GM23338 (cell line): ENCODE data around the gene SUPT3H. TPM values are rescaled to one million over a fixed set of nuclear protein-coding genes. Genes with fewer than 3 reads are reported as not detected.

Source experiments
- ATAC-seq: fragments of 200-7000 bp; cut with Tn5 transposase; 3 replicates; pipeline ENCODE4 v1.9.1; 2020
- DNase-seq: peaks from one replicate; pipeline ENCODE4 v3.0.0-alpha.2; 2015; ENCODE audit warnings: low spot score
- H2AFZ ChIP-seq: fragments of 200-600 bp; sonication (generic); 2 replicates; pipeline ENCODE4 v1.8.0; 2016; ENCODE audit warnings: antibody characterized with exemption, mild to moderate bottlenecking, moderate library complexity
- H3F3A ChIP-seq: fragments of 200-600 bp; sonication (generic); replicated peaks from 2 replicates; pipeline ENCODE4 v1.8.0; 2017; ENCODE audit warnings: antibody characterized with exemption, mixed run types, low read depth
- H3K27ac ChIP-seq: fragments of 200-600 bp; sonication (generic); 2 replicates; pipeline ENCODE4 v1.6.1; 2016; ENCODE audit warnings: low read depth
- H3K27me3 ChIP-seq: fragments of 200-600 bp; sonication (generic); 2 replicates; pipeline ENCODE4 v1.8.0; 2016; ENCODE audit warnings: mild to moderate bottlenecking, mixed run types, moderate library complexity; ENCODE audit not compliant: insufficient read depth
- H3K36me3 ChIP-seq: fragments of 200-600 bp; sonication (generic); 2 replicates; pipeline ENCODE4 v1.8.0; 2016; ENCODE audit warnings: mild to moderate bottlenecking; ENCODE audit not compliant: insufficient read depth
- H3K4me1 ChIP-seq: fragments of 200-600 bp; sonication (generic); 2 replicates; pipeline ENCODE4 v1.8.0; 2016; ENCODE audit warnings: mild to moderate bottlenecking, moderate library complexity; ENCODE audit not compliant: insufficient read depth
- H3K4me2 ChIP-seq: fragments of 200-600 bp; sonication (generic); 2 replicates; pipeline ENCODE4 v1.7.1; 2017; ENCODE audit warnings: mixed run types
- H3K4me3 ChIP-seq: fragments of 200-600 bp; sonication (generic); 2 replicates; pipeline ENCODE4 v1.6.1; 2016; ENCODE audit warnings: mixed run types
- H3K79me2 ChIP-seq: fragments of 200-600 bp; sonication (generic); replicated peaks from 2 replicates; pipeline ENCODE4 v1.8.0; 2017; ENCODE audit warnings: mild to moderate bottlenecking; ENCODE audit not compliant: insufficient read depth
- H3K9me2 ChIP-seq: fragments of 200-600 bp; sonication (generic); 2 replicates; pipeline ENCODE4 v1.8.0; 2017; ENCODE audit not compliant: insufficient read depth
- H4K20me1 ChIP-seq: fragments of 200-600 bp; sonication (generic); replicated peaks from 2 replicates; pipeline ENCODE4 v1.8.0; 2017; ENCODE audit warnings: mild to moderate bottlenecking; ENCODE audit not compliant: insufficient read depth
- H3K27ac Mint-ChIP-seq: 2 replicates; pipeline ENCODE4 v1.8.0; 2020; ENCODE audit warnings: inconsistent platforms, mild to moderate bottlenecking, moderate library complexity, mixed read lengths
- H3K27me3 Mint-ChIP-seq: 3 replicates; pipeline ENCODE4 v1.8.0; 2022; ENCODE audit warnings: low read depth, mild to moderate bottlenecking, moderate library complexity, mixed read lengths, inconsistent platforms; ENCODE audit not compliant: insufficient read depth, poor library complexity
- H3K36me3 Mint-ChIP-seq: 3 replicates; pipeline ENCODE4 v1.8.0; 2021; ENCODE audit warnings: low read depth, mild to moderate bottlenecking, inconsistent platforms, moderate library complexity, mixed read lengths
- H3K4me1 Mint-ChIP-seq: 3 replicates; pipeline ENCODE4 v1.8.0; 2020; ENCODE audit warnings: mild to moderate bottlenecking, inconsistent platforms, mixed read lengths
- H3K4me3 Mint-ChIP-seq: 3 replicates; pipeline ENCODE4 v1.8.0; 2021; ENCODE audit warnings: moderate library complexity, mild to moderate bottlenecking, inconsistent platforms, mixed read lengths
- H3K9me3 Mint-ChIP-seq: 3 replicates; pipeline ENCODE4 v1.8.0; 2020; ENCODE audit warnings: moderate library complexity, mild to moderate bottlenecking, inconsistent platforms, mixed read lengths
- CREB1 ChIP-seq: fragments of 250-450 bp; sonication (Bioruptor Pico); IDR thresholded peaks from 2 replicates; pipeline ENCODE4 v1.5.0; 2020; ENCODE audit warnings: low read depth, mild to moderate bottlenecking, moderate library complexity
- EZH2 ChIP-seq: fragments of 200-600 bp; sonication (generic); IDR thresholded peaks from one replicate; pipeline ENCODE4 v1.8.0; 2017; ENCODE audit warnings: antibody characterized with exemption, mild to moderate bottlenecking, low read depth; ENCODE audit not compliant: unreplicated experiment
- EZH2phosphoT487 ChIP-seq: fragments of 200-600 bp; sonication (generic); IDR thresholded peaks from one replicate; pipeline ENCODE4 v1.8.1; 2018; ENCODE audit warnings: antibody characterized with exemption; ENCODE audit not compliant: unreplicated experiment
- JUNB ChIP-seq: IDR thresholded peaks from one replicate; pipeline ENCODE4 v1.6.1; 2016; ENCODE audit warnings: antibody characterized with exemption; ENCODE audit not compliant: unreplicated experiment
- NANOG ChIP-seq: IDR thresholded peaks from 2 replicates; pipeline ENCODE4 v1.6.1; 2016; ENCODE audit warnings: antibody characterized with exemption, borderline replicate concordance
- POLR2AphosphoS5 ChIP-seq: IDR thresholded peaks from 2 replicates; pipeline ENCODE4 v1.6.1; 2016; ENCODE audit warnings: antibody characterized with exemption, low read depth
- STAT1 ChIP-seq: IDR thresholded peaks from one replicate; pipeline ENCODE4 v1.6.1; 2016; ENCODE audit warnings: antibody characterized with exemption; ENCODE audit not compliant: unreplicated experiment
- polyA plus RNA-seq: library from polyadenylated mRNA; unstranded; fragments of >200 nt; fragmentation: Nextera tagmentation; extraction: Ambion mirVana; gene quantifications from 2 replicates; pipeline ENCODE4 v1.2.1, GENCODE V29; 2016
- total RNA-seq: library from RNA; depleted of rRNA; stranded (reverse); fragments of >200 nt; shearing (Covaris generic); gene quantifications from 2 replicates; pipeline ENCODE4 v1.2.3, GENCODE V29; 2014
- TF ChIP-seq, protein P1 (sequence below): fragments of 250-450 bp; sonication (Bioruptor Pico); IDR thresholded peaks from 2 replicates; pipeline ENCODE4 v1.5.0; 2020; ENCODE audit warnings: mild to moderate bottlenecking, moderate library complexity
- TF ChIP-seq, protein P2 (sequence below): IDR thresholded peaks from one replicate; pipeline ENCODE4 v1.6.1; 2018; ENCODE audit warnings: antibody characterized with exemption; ENCODE audit not compliant: unreplicated experiment
- TF ChIP-seq, protein P3 (sequence below): IDR thresholded peaks from 2 replicates; pipeline ENCODE4 v1.6.1; 2016; ENCODE audit warnings: antibody characterized with exemption

SUPT3H gene
- total and polyA plus RNA-seq, 2 experiments from 2014 or later, result 11.4 to 30.1 TPM

DNA sequence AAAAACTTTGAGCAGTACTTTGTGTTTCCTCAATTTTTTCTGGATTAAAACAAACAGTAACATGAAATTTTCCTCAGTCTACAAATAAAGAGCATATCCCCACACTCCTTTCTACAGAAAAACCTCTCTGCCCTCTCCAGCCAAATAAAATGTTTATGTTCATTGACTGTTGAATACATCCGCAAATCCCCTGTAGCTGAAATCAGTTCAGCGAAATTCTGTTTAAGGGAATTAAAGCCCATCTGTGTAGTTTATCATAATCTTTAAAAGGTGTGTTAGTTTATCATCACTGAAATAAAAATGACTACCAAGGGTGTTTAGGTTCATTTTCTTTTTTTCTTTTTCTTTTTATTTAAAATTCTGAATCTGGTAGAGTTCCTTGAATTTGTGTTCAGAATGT is 207.4 kb downstream of the SUPT3H start:
- H3K4me1 ChIP-seq, result 0 out of 2 replicates have a peak, but pooled peaks cover 5% of the 10 kb centered on the region
- no peaks in the 10 kb centered on the region for H3F3A ChIP-seq
- no peaks in the 10 kb centered on the region for H4K20me1 ChIP-seq
- no peak overlapping the region for H3K27ac ChIP-seq
- Mint-ChIP-seq H3K27ac (no peak overlapping the region; the same call in 1 of the 2 replicates), H3K4me1 (peaks cover 13% of the 10 kb centered on the region), H3K27me3 (no peaks in the 10 kb centered on the region), H3K36me3 (peaks cover 2% of the 10 kb centered on the region; the same call in 1 of the 3 replicates), H3K4me3 (no peak overlapping the region), H3K9me3 (0 out of 3 replicates have a peak, but pooled peaks cover 2% of the 10 kb centered on the region)
- H3K4me3 ChIP-seq, result no peak overlapping the region
- ATAC-seq, result no peak
- no peaks in the 10 kb centered on the region for H3K9me2 ChIP-seq
- DNase-seq, result no peak
- no peaks in the 10 kb centered on the region for H3K27me3 ChIP-seq
- H2AFZ ChIP-seq, result no peak overlapping the region
- TF ChIP-seq POLR2AphosphoS5, result no peak
- TF ChIP-seq EZH2, result no peak
- H3K79me2 ChIP-seq, result no peaks in the 10 kb centered on the region
- H3K36me3 ChIP-seq, result no peaks in the 10 kb centered on the region
- H3K4me2 ChIP-seq, result no peak overlapping the region

DNA sequence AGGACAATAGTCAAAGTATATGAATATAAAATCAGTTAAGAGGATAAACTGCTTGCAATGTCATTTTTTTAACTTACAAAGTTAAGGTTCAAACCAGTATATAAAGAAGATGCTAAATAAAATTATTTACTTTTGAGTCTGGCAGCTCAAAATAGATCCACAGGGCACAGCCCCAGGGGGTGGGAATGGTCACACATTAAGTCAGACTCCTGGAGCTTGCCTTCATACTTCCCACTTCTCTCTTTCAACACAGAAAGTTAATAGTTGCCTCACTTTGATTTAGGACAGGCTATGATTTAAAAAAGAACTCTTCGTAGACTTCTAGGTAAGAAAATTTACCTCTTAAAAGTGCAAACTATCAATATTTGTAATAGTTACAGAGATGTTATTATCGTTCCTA is 207.9 kb downstream of the SUPT3H start:
- Histone ChIP-seq H3K79me2 (no peaks in the 10 kb centered on the region), H3K4me3 (no peak overlapping the region), H3K4me1 (0 out of 2 replicates have a peak, but pooled peaks cover 5% of the 10 kb centered on the region), H3K9me2 (no peaks in the 10 kb centered on the region), H3K4me2 (no peak overlapping the region), H3F3A (no peaks in the 10 kb centered on the region), H3K27ac (no peak overlapping the region), H4K20me1 (no peaks in the 10 kb centered on the region), H3K36me3 (no peaks in the 10 kb centered on the region), H2AFZ (no peak overlapping the region), H3K27me3 (no peaks in the 10 kb centered on the region)
- ATAC-seq (no peak), DNase-seq (no peak)
- Mint-ChIP-seq H3K4me1 (peaks cover 10% of the 10 kb centered on the region; the same call in 2 of the 3 replicates), H3K36me3 (no peaks in the 10 kb centered on the region), H3K4me3 (no peak overlapping the region), H3K27me3 (no peaks in the 10 kb centered on the region), H3K27ac (no peak overlapping the region), H3K9me3 (no peaks in the 10 kb centered on the region)
- TF ChIP-seq CREB1 (CRISPR knock-in tag) (no peak), EZH2 (no peak), JUNB (no peak), STAT1 (no peak), EZH2phosphoT487 (no peak), NANOG (no peak)
- TF ChIP-seq, protein P1, sequence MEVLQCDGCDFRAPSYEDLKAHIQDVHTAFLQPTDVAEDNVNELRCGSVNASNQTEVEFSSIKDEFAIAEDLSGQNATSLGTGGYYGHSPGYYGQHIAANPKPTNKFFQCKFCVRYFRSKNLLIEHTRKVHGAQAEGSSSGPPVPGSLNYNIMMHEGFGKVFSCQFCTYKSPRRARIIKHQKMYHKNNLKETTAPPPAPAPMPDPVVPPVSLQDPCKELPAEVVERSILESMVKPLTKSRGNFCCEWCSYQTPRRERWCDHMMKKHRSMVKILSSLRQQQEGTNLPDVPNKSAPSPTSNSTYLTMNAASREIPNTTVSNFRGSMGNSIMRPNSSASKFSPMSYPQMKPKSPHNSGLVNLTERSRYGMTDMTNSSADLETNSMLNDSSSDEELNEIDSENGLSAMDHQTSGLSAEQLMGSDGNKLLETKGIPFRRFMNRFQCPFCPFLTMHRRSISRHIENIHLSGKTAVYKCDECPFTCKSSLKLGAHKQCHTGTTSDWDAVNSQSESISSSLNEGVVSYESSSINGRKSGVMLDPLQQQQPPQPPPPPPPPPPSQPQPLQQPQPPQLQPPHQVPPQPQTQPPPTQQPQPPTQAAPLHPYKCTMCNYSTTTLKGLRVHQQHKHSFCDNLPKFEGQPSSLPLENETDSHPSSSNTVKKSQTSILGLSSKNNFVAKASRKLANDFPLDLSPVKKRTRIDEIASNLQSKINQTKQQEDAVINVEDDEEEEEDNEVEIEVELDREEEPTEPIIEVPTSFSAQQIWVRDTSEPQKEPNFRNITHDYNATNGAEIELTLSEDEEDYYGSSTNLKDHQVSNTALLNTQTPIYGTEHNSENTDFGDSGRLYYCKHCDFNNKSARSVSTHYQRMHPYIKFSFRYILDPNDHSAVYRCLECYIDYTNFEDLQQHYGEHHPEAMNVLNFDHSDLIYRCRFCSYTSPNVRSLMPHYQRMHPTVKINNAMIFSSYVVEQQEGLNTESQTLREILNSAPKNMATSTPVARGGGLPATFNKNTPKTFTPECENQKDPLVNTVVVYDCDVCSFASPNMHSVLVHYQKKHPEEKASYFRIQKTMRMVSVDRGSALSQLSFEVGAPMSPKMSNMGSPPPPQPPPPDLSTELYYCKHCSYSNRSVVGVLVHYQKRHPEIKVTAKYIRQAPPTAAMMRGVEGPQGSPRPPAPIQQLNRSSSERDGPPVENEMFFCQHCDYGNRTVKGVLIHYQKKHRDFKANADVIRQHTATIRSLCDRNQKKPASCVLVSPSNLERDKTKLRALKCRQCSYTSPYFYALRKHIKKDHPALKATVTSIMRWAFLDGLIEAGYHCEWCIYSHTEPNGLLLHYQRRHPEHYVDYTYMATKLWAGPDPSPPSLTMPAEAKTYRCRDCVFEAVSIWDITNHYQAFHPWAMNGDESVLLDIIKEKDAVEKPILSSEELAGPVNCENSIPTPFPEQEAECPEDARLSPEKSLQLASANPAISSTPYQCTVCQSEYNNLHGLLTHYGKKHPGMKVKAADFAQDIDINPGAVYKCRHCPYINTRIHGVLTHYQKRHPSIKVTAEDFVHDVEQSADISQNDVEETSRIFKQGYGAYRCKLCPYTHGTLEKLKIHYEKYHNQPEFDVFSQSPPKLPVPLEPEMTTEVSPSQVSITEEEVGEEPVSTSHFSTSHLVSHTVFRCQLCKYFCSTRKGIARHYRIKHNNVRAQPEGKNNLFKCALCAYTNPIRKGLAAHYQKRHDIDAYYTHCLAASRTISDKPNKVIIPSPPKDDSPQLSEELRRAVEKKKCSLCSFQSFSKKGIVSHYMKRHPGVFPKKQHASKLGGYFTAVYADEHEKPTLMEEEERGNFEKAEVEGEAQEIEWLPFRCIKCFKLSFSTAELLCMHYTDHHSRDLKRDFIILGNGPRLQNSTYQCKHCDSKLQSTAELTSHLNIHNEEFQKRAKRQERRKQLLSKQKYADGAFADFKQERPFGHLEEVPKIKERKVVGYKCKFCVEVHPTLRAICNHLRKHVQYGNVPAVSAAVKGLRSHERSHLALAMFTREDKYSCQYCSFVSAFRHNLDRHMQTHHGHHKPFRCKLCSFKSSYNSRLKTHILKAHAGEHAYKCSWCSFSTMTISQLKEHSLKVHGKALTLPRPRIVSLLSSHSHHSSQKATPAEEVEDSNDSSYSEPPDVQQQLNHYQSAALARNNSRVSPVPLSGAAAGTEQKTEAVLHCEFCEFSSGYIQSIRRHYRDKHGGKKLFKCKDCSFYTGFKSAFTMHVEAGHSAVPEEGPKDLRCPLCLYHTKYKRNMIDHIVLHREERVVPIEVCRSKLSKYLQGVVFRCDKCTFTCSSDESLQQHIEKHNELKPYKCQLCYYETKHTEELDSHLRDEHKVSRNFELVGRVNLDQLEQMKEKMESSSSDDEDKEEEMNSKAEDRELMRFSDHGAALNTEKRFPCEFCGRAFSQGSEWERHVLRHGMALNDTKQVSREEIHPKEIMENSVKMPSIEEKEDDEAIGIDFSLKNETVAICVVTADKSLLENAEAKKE (CRISPR knock-in tag), result no peak
- TF ChIP-seq, protein P2, sequence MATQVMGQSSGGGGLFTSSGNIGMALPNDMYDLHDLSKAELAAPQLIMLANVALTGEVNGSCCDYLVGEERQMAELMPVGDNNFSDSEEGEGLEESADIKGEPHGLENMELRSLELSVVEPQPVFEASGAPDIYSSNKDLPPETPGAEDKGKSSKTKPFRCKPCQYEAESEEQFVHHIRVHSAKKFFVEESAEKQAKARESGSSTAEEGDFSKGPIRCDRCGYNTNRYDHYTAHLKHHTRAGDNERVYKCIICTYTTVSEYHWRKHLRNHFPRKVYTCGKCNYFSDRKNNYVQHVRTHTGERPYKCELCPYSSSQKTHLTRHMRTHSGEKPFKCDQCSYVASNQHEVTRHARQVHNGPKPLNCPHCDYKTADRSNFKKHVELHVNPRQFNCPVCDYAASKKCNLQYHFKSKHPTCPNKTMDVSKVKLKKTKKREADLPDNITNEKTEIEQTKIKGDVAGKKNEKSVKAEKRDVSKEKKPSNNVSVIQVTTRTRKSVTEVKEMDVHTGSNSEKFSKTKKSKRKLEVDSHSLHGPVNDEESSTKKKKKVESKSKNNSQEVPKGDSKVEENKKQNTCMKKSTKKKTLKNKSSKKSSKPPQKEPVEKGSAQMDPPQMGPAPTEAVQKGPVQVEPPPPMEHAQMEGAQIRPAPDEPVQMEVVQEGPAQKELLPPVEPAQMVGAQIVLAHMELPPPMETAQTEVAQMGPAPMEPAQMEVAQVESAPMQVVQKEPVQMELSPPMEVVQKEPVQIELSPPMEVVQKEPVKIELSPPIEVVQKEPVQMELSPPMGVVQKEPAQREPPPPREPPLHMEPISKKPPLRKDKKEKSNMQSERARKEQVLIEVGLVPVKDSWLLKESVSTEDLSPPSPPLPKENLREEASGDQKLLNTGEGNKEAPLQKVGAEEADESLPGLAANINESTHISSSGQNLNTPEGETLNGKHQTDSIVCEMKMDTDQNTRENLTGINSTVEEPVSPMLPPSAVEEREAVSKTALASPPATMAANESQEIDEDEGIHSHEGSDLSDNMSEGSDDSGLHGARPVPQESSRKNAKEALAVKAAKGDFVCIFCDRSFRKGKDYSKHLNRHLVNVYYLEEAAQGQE, result no peak
- TF ChIP-seq, protein P3, sequence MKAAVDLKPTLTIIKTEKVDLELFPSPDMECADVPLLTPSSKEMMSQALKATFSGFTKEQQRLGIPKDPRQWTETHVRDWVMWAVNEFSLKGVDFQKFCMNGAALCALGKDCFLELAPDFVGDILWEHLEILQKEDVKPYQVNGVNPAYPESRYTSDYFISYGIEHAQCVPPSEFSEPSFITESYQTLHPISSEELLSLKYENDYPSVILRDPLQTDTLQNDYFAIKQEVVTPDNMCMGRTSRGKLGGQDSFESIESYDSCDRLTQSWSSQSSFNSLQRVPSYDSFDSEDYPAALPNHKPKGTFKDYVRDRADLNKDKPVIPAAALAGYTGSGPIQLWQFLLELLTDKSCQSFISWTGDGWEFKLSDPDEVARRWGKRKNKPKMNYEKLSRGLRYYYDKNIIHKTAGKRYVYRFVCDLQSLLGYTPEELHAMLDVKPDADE, result no peak
